ENCODE measurements around the gene CDK13.

DNA sequence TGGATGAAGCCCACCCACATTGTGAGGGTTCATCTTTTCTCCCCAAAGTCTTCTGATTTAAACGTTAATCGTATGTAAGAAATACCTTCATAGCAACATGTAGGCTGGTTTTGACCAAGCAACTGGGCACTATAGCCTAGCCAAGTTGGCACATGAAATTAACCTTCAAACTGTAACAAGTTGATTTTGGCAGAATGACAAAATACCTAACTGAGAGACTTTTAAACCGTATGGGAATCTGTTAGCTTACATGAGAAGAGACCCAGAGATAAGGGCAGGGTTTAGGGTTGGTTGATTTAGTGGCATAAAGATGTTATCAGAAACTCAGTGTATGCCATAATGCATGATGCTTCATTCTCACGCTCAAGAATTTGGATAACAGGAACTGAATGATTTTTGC is 69.5 kb downstream of the CDK13 start:
- TF ChIP-seq, protein P1, sequence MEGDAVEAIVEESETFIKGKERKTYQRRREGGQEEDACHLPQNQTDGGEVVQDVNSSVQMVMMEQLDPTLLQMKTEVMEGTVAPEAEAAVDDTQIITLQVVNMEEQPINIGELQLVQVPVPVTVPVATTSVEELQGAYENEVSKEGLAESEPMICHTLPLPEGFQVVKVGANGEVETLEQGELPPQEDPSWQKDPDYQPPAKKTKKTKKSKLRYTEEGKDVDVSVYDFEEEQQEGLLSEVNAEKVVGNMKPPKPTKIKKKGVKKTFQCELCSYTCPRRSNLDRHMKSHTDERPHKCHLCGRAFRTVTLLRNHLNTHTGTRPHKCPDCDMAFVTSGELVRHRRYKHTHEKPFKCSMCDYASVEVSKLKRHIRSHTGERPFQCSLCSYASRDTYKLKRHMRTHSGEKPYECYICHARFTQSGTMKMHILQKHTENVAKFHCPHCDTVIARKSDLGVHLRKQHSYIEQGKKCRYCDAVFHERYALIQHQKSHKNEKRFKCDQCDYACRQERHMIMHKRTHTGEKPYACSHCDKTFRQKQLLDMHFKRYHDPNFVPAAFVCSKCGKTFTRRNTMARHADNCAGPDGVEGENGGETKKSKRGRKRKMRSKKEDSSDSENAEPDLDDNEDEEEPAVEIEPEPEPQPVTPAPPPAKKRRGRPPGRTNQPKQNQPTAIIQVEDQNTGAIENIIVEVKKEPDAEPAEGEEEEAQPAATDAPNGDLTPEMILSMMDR (conservative IDR thresholded peaks at IDR 0.05; ENCODE audit: low read length), result no peak
- no peak for TF ChIP-seq EZH2phosphoT487 (IDR thresholded peaks at IDR 0.05; ENCODE audit: borderline replicate concordance, low read depth, low read length)
